ENCODE data around the gene UQCR11.
"Not testable (repeated sequence)": the region's sequence is repeated elsewhere in the genome, so short reads cannot be mapped to it uniquely, and the experiment has no call there.

UQCR11 gene

DNA sequence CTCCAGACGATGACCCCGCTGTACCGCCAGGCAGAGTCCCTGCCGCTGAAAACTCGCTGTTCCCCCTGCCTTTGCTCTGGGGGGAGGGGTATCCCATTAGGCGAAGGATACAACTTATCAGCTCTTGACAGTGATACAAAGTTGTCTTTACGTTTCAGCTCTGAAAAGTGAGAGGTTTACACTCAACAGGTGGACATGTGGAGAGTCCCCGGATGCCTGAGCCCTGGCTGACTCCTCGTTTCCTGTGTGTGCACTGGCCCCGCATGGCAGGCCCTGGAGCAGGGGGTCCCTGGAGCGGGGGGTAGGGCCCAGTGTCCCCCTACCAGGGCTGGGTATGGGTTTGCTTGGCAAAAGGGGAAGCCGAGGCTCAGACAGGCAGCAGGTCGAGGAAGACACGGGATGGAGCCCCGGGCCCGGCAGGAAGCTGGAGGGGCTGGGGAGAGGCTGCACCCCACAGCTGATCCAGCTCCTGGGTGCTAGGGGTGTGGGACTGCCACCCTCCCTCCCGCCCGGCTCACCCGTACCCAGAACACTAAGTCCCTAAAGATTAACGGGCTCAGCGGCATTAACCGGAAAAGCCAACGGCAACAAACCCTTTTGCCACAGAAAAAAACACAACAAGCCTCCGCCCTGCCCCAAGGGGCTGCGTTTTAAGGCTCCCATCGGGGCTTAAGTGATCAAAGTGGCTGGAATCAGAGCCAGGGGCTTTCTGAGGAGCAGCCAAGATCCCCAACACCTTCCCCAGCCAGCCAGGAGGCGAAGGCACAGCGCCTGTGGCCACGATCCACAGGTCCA, 41.6 kb upstream of the UQCR11 start:
- no peak for FAIRE-seq
- no peak for DNase-seq (ENCODE audit: insufficient read length, low spot score)
- no peak for TF ChIP-seq POLR2A (IDR thresholded peaks at IDR 0.05; ENCODE audit: low read depth, low read length)

DNA sequence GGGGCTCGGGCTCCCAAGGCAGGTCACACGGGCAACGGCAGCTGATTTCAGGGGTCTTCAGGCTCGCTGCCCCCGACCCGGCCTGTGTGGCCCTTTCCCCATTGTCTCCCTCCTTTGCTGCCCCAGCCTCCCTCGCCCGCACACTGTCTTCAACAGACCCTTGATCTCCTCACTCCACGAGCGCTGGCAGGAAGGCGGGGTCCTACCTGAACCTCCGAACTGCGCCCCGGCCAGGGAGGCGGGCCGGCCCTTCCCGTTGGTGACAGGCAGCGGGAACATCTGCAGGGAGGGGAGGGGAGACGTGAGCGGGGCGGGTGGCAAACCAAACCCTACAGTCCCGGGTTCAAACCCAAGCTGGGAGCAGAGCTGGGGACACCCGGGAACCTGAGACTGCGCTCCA, 40.9 kb upstream of the UQCR11 start:
- no peak for TF ChIP-seq POLR2A (IDR thresholded peaks at IDR 0.05; ENCODE audit: low read depth, low read length)
- no peak for DNase-seq (ENCODE audit: insufficient read length, low spot score)
- FAIRE-seq, result no peak

DNA sequence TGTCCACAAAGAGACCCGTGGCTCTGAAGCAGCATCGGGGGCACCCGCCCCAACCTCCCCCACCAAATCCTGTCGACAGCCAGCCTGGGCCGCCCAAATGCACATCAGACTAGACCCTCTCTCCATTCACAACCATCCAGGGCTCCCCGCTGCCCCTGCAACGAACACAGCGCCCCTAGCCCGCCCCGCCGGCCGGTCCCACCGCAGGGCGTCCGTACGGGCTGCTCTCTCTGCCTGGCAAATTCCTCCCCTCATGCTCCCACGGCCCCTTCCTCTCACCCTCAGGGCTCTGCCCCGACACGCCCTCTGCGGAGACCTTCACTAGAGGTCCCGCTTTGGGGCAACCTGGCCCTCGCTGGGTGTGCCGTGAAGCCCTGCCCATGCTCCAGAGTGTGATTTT, 40.0 kb upstream of the UQCR11 start:
- DNase-seq (ENCODE audit: insufficient read length, low spot score), result no peak
- FAIRE-seq, result no peak
- no peak for TF ChIP-seq POLR2A (IDR thresholded peaks at IDR 0.05; ENCODE audit: low read depth, low read length)

DNA sequence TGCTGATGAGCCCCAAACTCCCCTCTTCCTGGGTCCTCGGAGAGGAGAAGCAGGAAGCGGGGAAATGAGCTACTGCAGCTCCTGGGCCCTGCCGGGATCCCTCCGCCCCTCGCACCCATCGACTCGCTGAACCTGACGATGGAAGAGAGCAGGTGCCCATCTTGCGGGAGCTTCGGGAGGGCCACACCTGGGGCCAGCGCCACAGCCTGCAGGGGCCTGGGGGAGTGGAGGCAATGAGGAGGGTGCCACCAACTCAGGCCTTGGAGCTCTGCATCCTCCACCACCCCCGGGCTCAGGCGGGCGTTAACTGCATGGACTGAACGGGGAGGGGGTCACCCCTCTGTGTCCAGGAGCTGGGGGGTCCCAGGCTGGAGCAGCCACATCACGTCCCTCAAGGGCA, 38.8 kb upstream of the UQCR11 start:
- no peak for TF ChIP-seq POLR2A (IDR thresholded peaks at IDR 0.05; ENCODE audit: low read depth, low read length)
- FAIRE-seq (no peak), DNase-seq (ENCODE audit: insufficient read length, low spot score) (no peak)

DNA sequence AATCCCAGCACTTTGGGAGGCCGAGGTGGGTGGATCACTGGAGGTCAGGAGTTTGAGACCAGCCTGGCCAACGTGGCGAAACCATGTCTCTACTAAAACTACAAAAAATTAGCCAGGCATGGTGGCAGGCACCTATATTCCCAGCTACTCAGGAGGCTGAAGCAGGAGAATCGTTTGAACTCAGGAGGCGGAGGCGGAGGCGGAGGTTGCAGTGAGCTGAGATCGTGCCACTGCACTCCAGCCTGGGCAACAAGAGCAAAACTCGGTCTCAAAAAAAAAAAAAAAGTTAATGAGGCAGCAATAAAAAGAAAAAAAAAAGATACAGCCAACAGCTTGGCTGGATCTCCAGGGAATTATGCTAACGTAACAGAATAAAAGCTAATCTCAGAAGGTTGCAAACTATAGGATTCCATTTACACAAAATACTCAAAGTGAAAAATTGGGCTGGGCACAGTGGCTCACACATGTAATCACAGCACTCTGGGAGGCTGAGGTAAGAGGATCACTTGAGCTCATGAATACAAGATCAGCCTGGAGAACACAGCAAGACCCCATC, 35.7 kb upstream of the UQCR11 start:
- not testable (repeated sequence) for FAIRE-seq; DNase-seq (ENCODE audit: insufficient read length, low spot score)

DNA sequence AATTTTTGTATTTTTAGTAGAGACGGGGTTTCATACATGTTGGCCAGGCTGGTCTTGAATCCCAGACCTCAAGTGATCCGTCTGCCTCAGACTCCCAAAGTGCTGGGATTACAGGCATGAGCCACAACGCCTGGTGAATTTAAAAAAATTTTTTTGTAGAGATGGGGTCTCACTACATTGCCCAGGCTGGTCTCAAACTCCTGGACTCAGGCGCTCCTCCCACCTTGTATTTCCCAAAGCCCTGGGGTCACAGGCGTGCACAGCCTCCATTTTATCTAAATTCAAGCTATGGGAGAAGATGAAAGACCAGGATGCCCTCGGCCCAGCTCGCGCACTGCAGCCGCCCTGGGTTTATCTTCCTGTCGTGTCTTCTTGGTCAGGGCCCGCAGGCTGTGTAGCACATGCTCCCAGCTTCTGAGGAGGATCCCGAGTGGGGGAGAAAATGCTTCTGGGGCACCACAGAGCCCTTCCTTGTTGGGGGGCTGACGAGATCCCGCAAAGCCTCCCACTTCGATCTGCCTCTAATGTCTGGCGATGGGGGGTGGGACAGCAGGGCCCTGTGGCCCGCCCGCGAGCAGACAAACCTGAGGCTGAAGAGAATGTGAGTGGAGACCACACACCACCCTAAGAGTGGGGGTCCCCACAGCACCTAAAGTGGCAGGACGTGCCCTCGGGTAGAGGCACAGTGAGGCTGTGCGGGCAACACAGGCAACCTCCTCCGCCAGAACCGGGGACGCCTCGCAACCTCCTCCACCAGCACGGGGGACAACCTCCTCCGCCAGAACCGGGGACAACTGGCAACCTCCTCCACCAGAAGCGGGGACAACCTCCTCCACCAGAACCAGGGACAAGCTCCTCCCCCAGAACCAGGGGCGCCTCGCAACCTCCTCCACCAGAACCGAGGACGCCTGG, 31.3 kb upstream of the UQCR11 start:
- FAIRE-seq (no peak), DNase-seq (ENCODE audit: insufficient read length, low spot score) (no peak)
- no peak for TF ChIP-seq POLR2A (IDR thresholded peaks at IDR 0.05; ENCODE audit: low read depth, low read length)

DNA sequence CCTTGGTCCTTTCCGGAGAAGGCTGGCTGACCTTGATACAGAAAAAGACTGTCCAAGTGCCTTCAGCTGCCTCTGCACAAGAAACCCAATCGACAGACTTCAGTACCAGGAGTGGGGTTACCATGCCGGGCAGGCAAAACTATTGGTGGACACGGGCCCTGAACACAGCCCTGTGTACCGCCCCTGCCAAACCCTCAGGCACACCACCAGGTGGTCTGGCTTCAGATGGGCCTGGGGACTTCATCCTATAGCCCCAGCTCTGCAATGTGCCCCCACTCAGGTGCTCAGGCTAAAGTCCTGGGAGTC, 29.6 kb upstream of the UQCR11 start:
- DNase-seq (ENCODE audit: insufficient read length, low spot score) (no peak), FAIRE-seq (no peak)
- no peak for TF ChIP-seq POLR2A (IDR thresholded peaks at IDR 0.05; ENCODE audit: low read depth, low read length)

DNA sequence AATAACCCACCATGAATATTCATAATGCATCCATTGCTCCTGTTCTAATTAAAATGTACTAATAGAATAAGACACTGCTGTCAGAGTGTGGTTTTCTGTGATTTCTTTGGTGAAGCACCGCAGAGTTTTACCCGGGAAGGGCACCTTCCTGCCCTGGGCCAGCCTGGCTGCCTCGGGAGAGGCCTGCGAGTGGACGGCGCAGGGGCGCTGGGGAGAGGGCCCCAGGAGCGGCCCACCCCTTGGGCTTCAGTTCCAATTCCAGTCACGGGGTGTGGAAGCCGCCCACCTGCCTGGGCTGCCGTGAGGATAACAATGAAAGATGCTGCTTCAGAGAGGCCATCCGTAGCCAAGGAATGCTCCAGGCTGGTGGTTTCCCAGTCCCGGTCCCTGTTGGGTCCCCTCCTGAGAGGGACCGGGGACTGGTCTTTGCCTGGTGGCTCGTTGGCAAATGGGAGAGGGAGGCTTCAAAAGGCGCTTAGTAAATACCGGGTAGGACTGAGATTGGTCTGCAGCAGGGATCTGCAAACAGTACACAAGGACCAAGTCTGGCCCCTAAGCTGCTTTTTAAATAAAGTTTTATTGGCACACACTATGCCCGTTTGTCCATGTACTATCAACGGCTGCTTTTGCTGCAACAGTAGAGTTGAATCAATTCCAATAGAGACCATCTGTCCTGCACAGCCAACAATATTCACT, 29.1 kb upstream of the UQCR11 start:
- no peak for DNase-seq (ENCODE audit: insufficient read length, low spot score)
- no peak for FAIRE-seq
- no peak for TF ChIP-seq POLR2A (IDR thresholded peaks at IDR 0.05; ENCODE audit: low read depth, low read length)

DNA sequence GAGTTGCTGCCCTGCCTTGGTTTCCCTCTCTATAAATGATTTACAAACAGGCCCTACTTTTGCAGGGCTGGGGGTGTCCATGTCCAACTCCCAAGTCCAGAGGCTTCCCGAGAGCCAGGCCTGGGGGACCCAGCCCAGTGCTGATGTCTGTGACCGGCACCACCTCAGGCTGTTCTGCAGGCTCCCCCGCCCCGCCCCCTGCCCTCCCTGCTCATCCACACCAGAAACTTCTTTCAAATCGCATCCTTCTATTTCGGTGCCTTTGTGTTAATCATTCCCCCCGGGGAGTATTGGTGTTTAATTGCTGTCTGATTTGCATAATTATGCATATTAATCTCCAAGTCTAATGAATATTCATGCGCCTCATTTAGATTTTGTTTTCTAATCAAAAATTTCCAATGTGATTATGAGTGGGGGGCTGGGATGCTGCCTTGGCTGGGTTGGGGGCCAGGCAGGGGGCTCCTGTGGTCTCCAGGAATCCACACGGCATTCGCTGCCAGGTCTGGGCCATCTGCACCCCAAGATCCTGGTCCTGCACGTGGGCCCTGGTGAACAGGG, 28.1 kb upstream of the UQCR11 start:
- DNase-seq (ENCODE audit: insufficient read length, low spot score) (no peak), FAIRE-seq (no peak)
- TF ChIP-seq POLR2A (IDR thresholded peaks at IDR 0.05; ENCODE audit: low read depth, low read length), result no peak

DNA sequence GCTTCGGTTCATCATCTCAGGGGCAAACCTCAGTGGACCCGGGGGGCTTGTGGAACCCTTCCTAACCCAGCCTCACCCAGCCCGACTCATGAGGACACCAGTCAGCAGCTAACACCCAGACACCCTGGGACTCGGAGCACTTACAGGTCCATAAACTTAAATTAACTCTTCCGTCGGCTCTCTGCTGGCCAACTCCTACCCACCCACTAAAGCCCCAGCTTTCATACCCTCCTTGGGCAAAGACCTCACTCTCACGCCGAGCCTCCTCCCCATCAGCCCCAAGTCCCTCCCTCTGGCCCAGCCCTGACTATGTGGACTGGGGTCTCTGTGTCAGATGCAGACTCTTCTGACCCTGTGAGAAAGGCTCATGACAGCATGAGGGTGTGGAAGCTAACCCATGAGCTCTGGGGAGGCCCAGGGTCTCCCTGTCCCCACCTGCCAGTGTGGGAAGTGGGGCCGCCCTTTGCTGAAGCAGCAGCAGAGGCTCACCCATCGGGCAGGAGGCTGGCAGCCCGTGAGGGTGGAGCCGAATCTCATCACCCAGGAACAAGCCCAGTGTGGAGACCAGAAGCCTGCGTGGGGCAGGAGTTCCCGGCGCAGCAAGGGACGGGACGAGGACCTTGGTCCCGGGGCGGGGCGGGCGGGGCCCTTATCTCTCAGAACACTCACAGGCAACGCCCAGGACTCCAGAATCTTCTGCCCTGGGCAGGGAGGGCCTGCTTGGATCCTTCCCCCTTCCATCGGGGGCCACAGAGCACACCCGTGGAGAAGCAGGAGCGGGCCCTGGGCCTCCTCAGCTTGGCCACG, 27.4 kb upstream of the UQCR11 start:
- no peak for FAIRE-seq
- DNase-seq (ENCODE audit: insufficient read length, low spot score), result no peak

DNA sequence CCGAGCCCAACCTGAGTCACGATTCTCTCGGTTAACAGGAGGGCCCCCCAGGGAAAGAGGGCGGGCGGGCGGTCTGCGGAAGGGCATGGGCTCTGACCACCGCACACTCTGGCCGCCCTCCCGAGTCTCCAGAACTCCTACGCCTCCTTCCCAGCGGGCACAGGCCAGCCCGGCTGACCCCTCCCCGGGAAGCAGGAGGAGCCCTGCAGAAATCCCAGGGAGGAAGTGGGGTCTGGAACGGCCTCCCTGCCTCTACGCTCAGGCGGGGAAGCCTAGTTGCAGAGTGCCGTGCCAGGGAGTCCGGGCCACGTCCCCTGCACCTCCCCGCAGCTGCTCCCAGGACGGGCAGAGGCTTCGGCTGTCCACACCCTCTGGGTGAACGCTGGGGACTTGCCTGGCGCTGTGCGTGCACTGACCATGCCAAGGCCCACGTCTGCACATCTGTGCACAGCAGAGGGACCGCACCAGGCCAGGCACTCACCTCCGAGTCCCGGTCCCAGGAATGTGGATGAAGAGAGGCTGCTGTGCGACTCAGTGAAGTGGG, 26.4 kb upstream of the UQCR11 start:
- no peak for FAIRE-seq
- TF ChIP-seq POLR2A (IDR thresholded peaks at IDR 0.05; ENCODE audit: low read depth, low read length), result no peak
- DNase-seq (ENCODE audit: insufficient read length, low spot score), result no peak

More for the DNA sequence above, 27.4 kb upstream of the UQCR11 start:
- no peak for TF ChIP-seq POLR2A (IDR thresholded peaks at IDR 0.05; ENCODE audit: low read depth, low read length)

DNA sequence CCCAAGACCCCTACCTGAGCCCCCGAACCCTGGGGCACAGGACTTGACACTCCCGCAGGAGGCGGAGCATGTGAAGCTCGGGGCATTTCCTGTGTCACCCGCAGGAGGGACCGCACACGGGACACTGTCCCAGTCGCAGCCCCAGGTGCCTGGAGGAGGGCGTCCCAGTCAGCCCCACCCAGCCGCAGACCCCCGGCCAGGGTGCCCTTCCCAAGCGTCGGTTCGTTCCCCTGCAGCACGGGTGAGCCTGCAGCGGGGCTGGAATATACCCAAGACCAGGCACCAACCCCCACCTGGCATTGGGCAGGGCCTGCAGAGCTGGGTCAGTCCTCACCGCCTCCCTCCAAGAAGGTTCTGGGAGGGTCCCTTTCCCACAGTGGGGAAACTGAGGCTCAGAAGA, 25.5 kb upstream of the UQCR11 start:
- FAIRE-seq, result no peak
- no peak for DNase-seq (ENCODE audit: insufficient read length, low spot score)
- TF ChIP-seq POLR2A (IDR thresholded peaks at IDR 0.05; ENCODE audit: low read depth, low read length), result no peak

DNA sequence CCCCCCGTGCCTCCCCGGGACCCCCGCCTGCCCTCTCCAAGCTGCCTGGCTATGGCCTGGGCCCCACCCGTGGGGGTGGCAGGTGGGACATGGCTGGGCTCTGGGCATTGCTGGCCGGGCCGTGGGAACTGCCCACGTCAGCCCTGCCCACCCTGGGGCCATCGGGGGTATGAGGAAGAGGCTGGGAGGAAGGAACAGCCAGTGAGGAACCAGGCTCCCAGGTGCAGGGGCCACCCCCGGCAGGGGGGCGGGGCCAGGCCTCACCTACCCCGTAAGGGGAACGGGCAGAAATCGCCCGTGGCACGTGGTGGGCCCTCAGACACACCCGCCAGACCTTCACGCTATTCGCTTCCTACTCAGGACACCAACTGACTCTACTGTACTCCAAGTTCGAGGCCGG, 24.8 kb upstream of the UQCR11 start:
- no peak for TF ChIP-seq POLR2A (IDR thresholded peaks at IDR 0.05; ENCODE audit: low read depth, low read length)
- FAIRE-seq, result no peak
- DNase-seq (ENCODE audit: insufficient read length, low spot score), result no peak
